ENCODE data around the gene CACNA1S.
A peak's percentile ranks its signal among the peaks of the same experiment; 100 is the strongest.

Gene CACNA1S

DNA sequence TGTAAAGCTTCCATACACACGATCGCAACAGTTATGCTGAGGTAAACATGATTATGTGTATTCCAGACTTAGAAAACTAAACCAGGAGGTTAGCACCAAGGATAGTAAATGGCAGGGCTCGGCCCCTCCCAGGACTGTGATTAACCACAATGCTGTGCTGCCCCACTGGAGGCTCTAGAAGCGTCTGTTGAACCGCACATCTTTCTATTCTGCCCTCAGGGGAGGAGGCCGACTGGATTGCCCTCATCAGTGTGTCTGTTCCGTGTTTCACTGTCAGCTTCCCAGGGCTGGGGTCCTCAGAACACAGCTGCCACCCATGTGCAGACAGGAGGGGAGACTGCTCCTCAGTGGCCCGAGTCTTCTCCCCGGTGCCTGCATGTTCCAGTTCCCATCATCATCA, 27.5 kb upstream of the CACNA1S start:
- Histone ChIP-seq H3K9me3 (no peaks in the 10 kb centered on the region), H3K4me1 (peaks cover 0 to 51% (median 39%) of the 10 kb centered on the region in 4 donors), H3K27me3 (no peaks in the 10 kb centered on the region), H3K36me3 (peaks cover 8 to 77% (median 64%) of the 10 kb centered on the region in 3 donors), H3K4me3 (no peak overlapping the region), H3K27ac (no peak overlapping the region)
- intact Hi-C loops (cut with DNase I; ENCODE audit: low total_unique reads) = no loop called here
- TF ChIP-seq CTCF (IDR thresholded peaks at IDR 0.05) = no peak
- DNase-seq = peak in 1 of 2 donors; percentile 28

- no peaks in the 10 kb centered on the region for H3K9me3 ChIP-seq
- H3K4me1 ChIP-seq = peaks cover 0 to 51% (median 39%) of the 10 kb centered on the region in 4 donors
- peak in 1 of 2 donors; percentile 57 for DNase-seq
- intact Hi-C loops (cut with DNase I; ENCODE audit: low total_unique reads) = no loop called here
- TF ChIP-seq CTCF (IDR thresholded peaks at IDR 0.05) = no peak
- peaks cover 8 to 77% (median 64%) of the 10 kb centered on the region in 3 donors for H3K36me3 ChIP-seq
- H3K27ac ChIP-seq = peak overlapping the region; percentile 65 to 75
- H3K4me3 ChIP-seq = no peak overlapping the region
- H3K27me3 ChIP-seq = no peaks in the 10 kb centered on the region
Observed at GRCh38 chr1:201139306-201139705, 27.1 kb upstream of the CACNA1S start.

DNA sequence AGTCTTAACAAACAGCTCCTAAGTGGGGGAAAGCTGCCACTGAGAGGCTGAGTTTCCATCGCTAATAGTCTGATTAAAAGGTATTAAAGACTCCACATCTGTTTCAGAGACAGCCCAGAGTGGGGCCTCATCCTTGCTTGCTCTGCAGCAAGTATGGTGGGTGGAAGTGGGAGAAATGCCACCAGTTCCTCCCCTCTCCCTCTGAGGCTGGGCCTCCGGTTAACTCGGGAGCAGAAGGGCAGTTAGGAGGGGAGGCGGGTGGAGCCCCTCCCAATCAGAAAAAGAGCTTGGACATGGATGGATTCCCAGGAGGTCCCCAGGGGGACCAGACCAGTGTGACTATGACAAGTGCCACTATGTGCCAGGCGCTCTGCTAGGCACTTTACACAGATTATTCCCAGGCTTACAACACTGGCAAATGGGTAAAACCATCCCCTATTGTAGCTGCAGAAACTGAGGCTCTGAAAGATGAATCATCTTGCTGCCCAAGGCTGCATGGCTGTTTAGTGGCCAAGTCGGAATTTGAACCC, 26.1 kb upstream of the CACNA1S start:
- Histone ChIP-seq H3K27ac (peak overlapping the region; percentile 65 to 75), H3K4me1 (peaks cover 0 to 47% (median 39%) of the 10 kb centered on the region in 4 donors), H3K4me3 (no peak overlapping the region), H3K36me3 (peaks cover 3 to 77% (median 60%) of the 10 kb centered on the region in 3 donors), H3K9me3 (no peaks in the 10 kb centered on the region), H3K27me3 (no peaks in the 10 kb centered on the region)
- no peak for TF ChIP-seq CTCF (IDR thresholded peaks at IDR 0.05)
- DNase-seq = peak; percentile 38 to 79
- intact Hi-C loops (cut with DNase I; ENCODE audit: low total_unique reads) = no loop called here

GRCh38 chr1:201137579-201138310, 25.5 kb upstream of the CACNA1S start:
- Histone ChIP-seq H3K27me3 (no peaks in the 10 kb centered on the region), H3K36me3 (peaks cover 0 to 76% (median 54%) of the 10 kb centered on the region in 3 donors), H3K4me3 (no peak overlapping the region), H3K27ac (peak overlapping the region; percentile 65 to 75), H3K4me1 (peaks cover 0 to 41% (median 34%) of the 10 kb centered on the region in 4 donors), H3K9me3 (no peaks in the 10 kb centered on the region)
- DNase-seq = peak; percentile 79 to 91
- no peak for TF ChIP-seq CTCF (IDR thresholded peaks at IDR 0.05)
- intact Hi-C loops (cut with DNase I; ENCODE audit: low total_unique reads) = no loop called here

DNA sequence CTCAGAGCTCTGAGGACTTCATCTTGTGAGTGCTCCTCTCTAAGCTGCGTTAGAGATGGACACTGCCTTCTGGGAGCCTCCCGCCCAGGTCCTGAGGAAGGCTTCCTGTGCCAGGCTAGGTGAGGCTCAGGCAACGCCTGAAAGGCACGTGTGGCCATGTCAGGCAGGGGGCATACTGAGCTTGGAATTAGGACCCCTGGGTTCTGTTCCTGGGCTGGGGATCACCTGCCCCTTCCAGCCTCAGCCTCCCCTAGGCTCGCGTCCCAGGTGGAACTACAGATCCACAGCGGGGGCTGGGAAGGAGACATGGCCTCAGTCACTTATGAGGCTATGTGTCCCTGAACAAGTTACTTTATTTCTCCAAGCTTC, 24.8 kb upstream of the CACNA1S start:
- TF ChIP-seq CTCF (IDR thresholded peaks at IDR 0.05) = no peak
- no peaks in the 10 kb centered on the region for H3K27me3 ChIP-seq
- H3K27ac ChIP-seq = peak overlapping the region; percentile 65 to 75
- no peaks in the 10 kb centered on the region for H3K9me3 ChIP-seq
- H3K4me1 ChIP-seq = peaks cover 0 to 34% (median 27%) of the 10 kb centered on the region in 4 donors
- peaks cover 0 to 72% (median 53%) of the 10 kb centered on the region in 3 donors for H3K36me3 ChIP-seq
- no peak for DNase-seq
- intact Hi-C loops (cut with DNase I; ENCODE audit: low total_unique reads) = no loop called here
- H3K4me3 ChIP-seq = no peak overlapping the region
